ENCODE data around the gene OR6S1. TPM values are rescaled to one million over a fixed set of nuclear protein-coding genes. Genes with fewer than 3 reads are reported as not detected.

OR6S1 gene
- total RNA-seq, 1 experiment from 2014 or later, result not detected

- ChIA-PET POLR2A (ENCODE audit: unreplicated experiment) (interaction anchor here (0.5 to 0.6 kb wide), 2 partner anchors 172 to 478 kb away, joined by 5 to 7 read pairs; no protein-coding TSS in a partner anchor), CTCF (interaction anchor here (0.5 to 1.3 kb wide), 4 partner anchors 44 to 280 kb away, joined by 3 to 5 read pairs (median 4); no protein-coding TSS in a partner anchor)
- Histone ChIP-seq H3K4me1 (ENCODE audit: insufficient read depth, low read length) (peaks cover 25% of the 10 kb centered on the region; the same call in 1 of the 2 replicates), H3F3A (ENCODE audit: low read length, unreplicated experiment) (peaks cover 1% of the 10 kb centered on the region), H3K4me3 (ENCODE audit: low read length) (peak overlapping the region; percentile 82), H3K9me2 (replicated peaks; ENCODE audit: low read length) (no peaks in the 10 kb centered on the region), H3K9ac (ENCODE audit: low read length) (peak overlapping the region; percentile 11; the same call in 1 of the 2 replicates), H4K20me1 (ENCODE audit: low read length) (no peaks in the 10 kb centered on the region), H3K4me2 (ENCODE audit: low read length) (peak overlapping the region; percentile 85), H3K36me3 (ENCODE audit: low read depth, low read length) (no peaks in the 10 kb centered on the region), H3K27me3 (ENCODE audit: low read length) (no peaks in the 10 kb centered on the region), H3K79me2 (ENCODE audit: low read length) (no peaks in the 10 kb centered on the region), H3K27ac (ENCODE audit: low read length) (no peak overlapping the region), H2AFZ (ENCODE audit: low read length) (peak overlapping the region; percentile 87), H3K9me3 (ENCODE audit: low read length) (no peaks in the 10 kb centered on the region)
- ATAC-seq (peak; percentile 14), DNase-seq (peak; percentile 97)
- TF ChIP-seq EZH2phosphoT487 (IDR thresholded peaks at IDR 0.05; ENCODE audit: borderline replicate concordance, low read length) (no peak), CTCF (conservative IDR thresholded peaks at IDR 0.05; ENCODE audit: low read depth, low read length) (peak; percentile 98)
- intact Hi-C loops (cut with micrococcal nuclease), result loop anchor here (1.0 to 5.0 kb wide), 7 partner anchors 82 to 363 kb away; partner anchors contain the start of genes APEX1, PARP2 and PNP
- no TSS peak for BruUV-seq (replicated peaks)
Observed at GRCh38 chr14:20609215-20610001, 32.1 kb downstream of the OR6S1 start.

GRCh38 chr14:20608383-20609110 is 32.9 kb downstream of the OR6S1 start:
- H3K4me3 ChIP-seq (ENCODE audit: low read length), result peak overlapping the region; percentile 36
- H3F3A ChIP-seq (ENCODE audit: low read length, unreplicated experiment), result no peaks in the 10 kb centered on the region
- no peak for TF ChIP-seq EZH2 (IDR thresholded peaks at IDR 0.05; ENCODE audit: low read length, unreplicated experiment)
- no peak overlapping the region for H3K9ac ChIP-seq (ENCODE audit: low read length)
- H3K27ac ChIP-seq (ENCODE audit: low read length), result no peak overlapping the region
- H3K9me2 ChIP-seq (replicated peaks; ENCODE audit: low read length), result no peaks in the 10 kb centered on the region
- no TSS peak for BruUV-seq (replicated peaks)
- no peaks in the 10 kb centered on the region for H3K27me3 ChIP-seq (ENCODE audit: low read length)
- POLR2A ChIA-PET (ENCODE audit: unreplicated experiment), result interaction anchor here (0.5 kb wide), 1 partner anchor 173 kb away, joined by 5 read pairs; no protein-coding TSS in a partner anchor
- intact Hi-C loops (cut with micrococcal nuclease), result loop anchor here (1.0 to 5.0 kb wide), 6 partner anchors 83 to 281 kb away; partner anchors contain the start of genes APEX1, PARP2 and PNP
- no peaks in the 10 kb centered on the region for H4K20me1 ChIP-seq (ENCODE audit: low read length)
- peak overlapping the region; percentile 67 for H3K4me2 ChIP-seq (ENCODE audit: low read length)
- CTCF ChIA-PET, result interaction anchor here (0.5 to 1.3 kb wide), 3 partner anchors 45 to 279 kb away, joined by 3 to 5 read pairs (median 4); no protein-coding TSS in a partner anchor
- DNase-seq (no peak), ATAC-seq (no peak)
- no peak overlapping the region for H2AFZ ChIP-seq (ENCODE audit: low read length)
- peaks cover 25% of the 10 kb centered on the region; the same call in 1 of the 2 replicates for H3K4me1 ChIP-seq (ENCODE audit: insufficient read depth, low read length)
- H3K9me3 ChIP-seq (ENCODE audit: low read length), result no peaks in the 10 kb centered on the region
- no peaks in the 10 kb centered on the region for H3K79me2 ChIP-seq (ENCODE audit: low read length)
- no peaks in the 10 kb centered on the region for H3K36me3 ChIP-seq (ENCODE audit: low read depth, low read length)

- Histone ChIP-seq H3K9me3 (ENCODE audit: low read length) (no peaks in the 10 kb centered on the region), H3K27me3 (ENCODE audit: low read length) (no peaks in the 10 kb centered on the region), H2AFZ (ENCODE audit: low read length) (no peak overlapping the region), H3K27ac (ENCODE audit: low read length) (no peak overlapping the region), H3K36me3 (ENCODE audit: low read depth, low read length) (no peaks in the 10 kb centered on the region), H3K4me2 (ENCODE audit: low read length) (no peak overlapping the region), H3K4me3 (ENCODE audit: low read length) (no peak overlapping the region), H3K4me1 (ENCODE audit: insufficient read depth, low read length) (peaks cover 25% of the 10 kb centered on the region; the same call in 1 of the 2 replicates), H3K9ac (ENCODE audit: low read length) (no peak overlapping the region), H3F3A (ENCODE audit: low read length, unreplicated experiment) (no peaks in the 10 kb centered on the region), H3K9me2 (replicated peaks; ENCODE audit: low read length) (no peaks in the 10 kb centered on the region), H4K20me1 (ENCODE audit: low read length) (no peaks in the 10 kb centered on the region), H3K79me2 (ENCODE audit: low read length) (no peaks in the 10 kb centered on the region)
- TF ChIP-seq EZH2 (IDR thresholded peaks at IDR 0.05; ENCODE audit: low read length, unreplicated experiment), result no peak
- TF ChIP-seq CTCF (conservative IDR thresholded peaks at IDR 0.05; ENCODE audit: low read depth, low read length), result no peak
- TF ChIP-seq EZH2phosphoT487 (IDR thresholded peaks at IDR 0.05; ENCODE audit: borderline replicate concordance, low read length), result no peak
- BruUV-seq (replicated peaks), result no TSS peak
- no peak for ATAC-seq
- intact Hi-C loops (cut with micrococcal nuclease), result loop anchor here (2.0 to 5.0 kb wide), 3 partner anchors 121 to 265 kb away; partner anchors contain the start of genes PARP2 and PNP
- CTCF ChIA-PET, result no interaction called here
- POLR2A ChIA-PET (ENCODE audit: unreplicated experiment), result no interaction called here
- DNase-seq, result no peak
Observed at GRCh38 chr14:20607617-20608016, 33.9 kb downstream of the OR6S1 start.
